Measurements from ENCODE around the gene TEX19. TPM values are rescaled to one million over a fixed set of nuclear protein-coding genes. Genes with fewer than 3 reads are reported as not detected.
A peak's percentile ranks its signal among the peaks of the same experiment; 100 is the strongest.

Gene TEX19, protein sequence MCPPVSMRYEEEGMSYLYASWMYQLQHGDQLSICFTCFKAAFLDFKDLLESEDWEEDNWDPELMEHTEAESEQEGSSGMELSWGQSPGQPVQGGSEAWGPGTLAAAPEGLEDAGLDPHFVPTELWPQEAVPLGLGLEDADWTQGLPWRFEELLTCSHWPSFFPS
- 1.0 and 1.2 TPM in 2 replicates for total RNA-seq (2011; cell fraction: chromatin; rRNA removed; ENCODE audit: low replicate concordance)
- total RNA-seq (2011; cell fraction: nucleolus; rRNA removed): 1.2 TPM in 2 replicates
- 1.0 and 1.8 TPM in 2 replicates for total RNA-seq (2011; cell fraction: nucleoplasm; rRNA removed)
- total RNA-seq (2014; rRNA removed): 1.6 and 2.4 TPM in 2 replicates
- total RNA-seq (2014; rRNA removed; fragmentation: Illumina TruSeq; extraction: Trizol): 0.93 and 1.4 TPM in 2 replicates
- 1.6 and 2.0 TPM in 2 replicates for total RNA-seq (2015; rRNA removed; fragmentation: Illumina TruSeq; extraction: Trizol)
- 1.4 and 2.1 TPM in 2 replicates for total RNA-seq (2021)
- polyA plus RNA-seq (2011; rRNA removed): 3.6 and 4.9 TPM in 2 replicates
- 4.1 and 5.7 TPM in 2 replicates for polyA plus RNA-seq (2011; cell fraction: cytosol; rRNA removed)
- 1.2 and 1.9 TPM in 2 replicates for polyA plus RNA-seq (2011; cell fraction: nucleus; rRNA removed)
- 2.0 and 5.3 TPM in 2 replicates for polyA plus RNA-seq (2012)
- 1.9 and 2.3 TPM in 2 replicates for polyA plus RNA-seq (2014; fragmentation: Illumina TruSeq; extraction: Trizol)
- under 1 TPM; 0.10 to 0.57 TPM for polyA plus RNA-seq (2014; fragmentation: Nextera tagmentation; extraction: Ambion mirVana)
- 1.9 and 2.2 TPM in 2 replicates for polyA plus RNA-seq (2014; rRNA removed)
- polyA minus RNA-seq (2011; rRNA and poly(A)+ RNA removed): 2.4 and 2.7 TPM in 2 replicates
- polyA minus RNA-seq (2011; cell fraction: cytosol; rRNA and poly(A)+ RNA removed): 0.91 and 1.5 TPM in 2 replicates
- 0.13 and 0.56 TPM in 2 replicates for polyA minus RNA-seq (2011; cell fraction: nucleus; rRNA and poly(A)+ RNA removed)
- Bru-seq, nascent RNA: percentile 45 among the genes with signal in this experiment
- percentile 58 among the genes with signal in this experiment for BruChase-seq, experiment 1, labeled RNA remaining after a 2-hour chase
- percentile 60 among the genes with signal in this experiment for BruChase-seq, experiment 2, labeled RNA remaining after a 6-hour chase
- long read RNA-seq, experiment 1, partial matches to known transcripts: 2 of 2 reads
- long read RNA-seq, experiment 1, other reads (novel, unspliced or antisense): 0 of 2 reads
- long read RNA-seq, experiment 2, partial matches to known transcripts: 0 of 2 reads
- long read RNA-seq, experiment 2, other reads (novel, unspliced or antisense): 1 of 2 reads
- long read RNA-seq, experiment 3: 0 reads

DNA sequence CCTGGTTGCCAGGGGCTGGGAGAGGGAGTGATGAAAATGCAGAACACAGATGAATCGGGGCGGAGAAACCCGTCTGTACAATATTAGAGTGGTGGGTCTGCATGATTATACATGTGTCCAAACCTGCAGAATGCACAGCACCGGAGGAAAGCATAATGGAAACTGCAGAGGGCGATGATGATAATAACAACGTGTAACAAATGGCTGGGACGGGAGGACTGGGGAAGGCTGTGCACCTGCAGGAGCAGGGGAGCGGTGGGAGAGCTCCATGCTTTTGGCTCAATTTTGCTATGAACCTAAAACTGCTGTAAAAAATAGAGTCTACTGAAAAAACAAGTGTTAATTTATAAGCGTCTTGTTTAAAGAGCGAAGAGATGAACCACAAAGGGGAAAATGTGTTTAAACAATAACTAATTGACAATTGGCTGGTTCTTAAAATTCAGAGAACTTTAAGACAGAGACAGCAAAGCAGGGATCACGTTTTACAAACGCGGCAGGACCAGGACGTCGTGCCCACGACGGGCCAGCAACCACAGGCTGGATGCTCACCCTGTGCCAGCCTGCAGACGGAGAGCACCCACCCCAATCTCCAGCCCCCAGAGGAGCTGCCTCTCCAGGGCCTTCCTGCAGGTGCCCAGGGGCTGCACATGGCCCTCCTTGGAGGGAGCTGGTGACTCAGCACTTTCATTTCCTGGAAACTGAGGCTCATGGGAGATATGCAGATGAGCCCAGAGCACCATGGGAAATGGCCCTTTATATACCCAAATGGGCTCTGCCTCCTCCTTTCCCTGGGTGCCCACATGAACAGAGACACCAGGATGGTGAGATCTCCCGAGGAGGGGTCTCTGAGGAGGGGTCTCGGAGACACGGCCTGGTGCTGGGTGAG is at the start of gene TEX19:
Gene TEX19, plus strand, starts transcription at position 783 of the 886 bp plus-strand sequence. CDS start 2,904 bp downstream, outside the sequence.
- intact Hi-C loops (cut with micrococcal nuclease) (loop anchor here (10.0 kb wide), 1 partner anchor 136 kb away; no protein-coding TSS in a partner anchor), in situ Hi-C loops (cut with MboI) (no loop called here)
- FAIRE-seq (peak; percentile 75), DNase-seq (ENCODE audit: extremely low read depth in 1 of 4, low spot score in 3 of 4) (peak; percentile 58 to 73 (median 66)), ATAC-seq (peak; percentile 79)
- POLR2A ChIA-PET: interaction anchor here (1.3 to 3.9 kb wide), 4 partner anchors 8 to 15 kb away, joined by 3 to 27 read pairs (median 4); no protein-coding TSS in a partner anchor
- WGBS (ENCODE audit: insufficient coverage, low coverage, missing lambda C conversion rate): 51% methylated on average over 21 of the region's 21 CpGs
- H3K4me3 ChIP-seq: no peak within 1 kb of the TSS
- CTCF ChIA-PET (ENCODE audit: low intra/inter-chr PET ratio): no interaction called here
- H2AFZ ChIP-seq (ENCODE audit: low read depth, low read length): peak within 1 kb of the TSS; percentile 73
- no peak within 1 kb of the TSS; a peak in 1 of 4 replicates for H3K9ac ChIP-seq (ENCODE audit: insufficient read depth in 1 of 2, low read depth in 2 of 2, low read length in 2 of 2)
- no peaks in the 10 kb centered on the region for H3K9me1 ChIP-seq (ENCODE audit: control insufficient read depth, insufficient read depth, low read length)
- H3K4me2 ChIP-seq (ENCODE audit: insufficient read depth, low read length): 0 out of 2 replicates have a peak within 1 kb of the TSS, but pooled peaks have one; percentile 17
- no peaks in the 10 kb centered on the region for H3K36me3 ChIP-seq (ENCODE audit: control insufficient read depth, insufficient read depth, low read length)
- peak within 1 kb of the TSS; percentile 30; the same call in 2 of the 3 replicates for H3K27ac ChIP-seq (ENCODE audit: extremely low read depth, low read depth, low read length)
- H3K79me2 ChIP-seq (ENCODE audit: control insufficient read depth, insufficient read depth, low read length): no peaks in the 10 kb centered on the region
- no peaks in the 10 kb centered on the region for H3K27me3 ChIP-seq (ENCODE audit: control insufficient read depth in 2 of 2, insufficient read depth in 2 of 2, low read length in 2 of 2)
- peaks cover 7 to 26% of the 10 kb centered on the region in 2 experiments; a peak in 4 of 5 replicates for H3K4me1 ChIP-seq (replicated peaks in 1 of 2; ENCODE audit: control insufficient read depth in 2 of 2, insufficient read depth in 2 of 2, low read length in 2 of 2)
- no peaks in the 10 kb centered on the region for H3K9me3 ChIP-seq (replicated peaks; ENCODE audit: control insufficient read depth, insufficient read depth, low read depth, low read length)
- BruUV-seq (replicated peaks): no TSS peak
- H4K20me1 ChIP-seq (replicated peaks; ENCODE audit: control insufficient read depth, insufficient read depth, low read length): no peaks in the 10 kb centered on the region
- TF ChIP-seq, protein P1, sequence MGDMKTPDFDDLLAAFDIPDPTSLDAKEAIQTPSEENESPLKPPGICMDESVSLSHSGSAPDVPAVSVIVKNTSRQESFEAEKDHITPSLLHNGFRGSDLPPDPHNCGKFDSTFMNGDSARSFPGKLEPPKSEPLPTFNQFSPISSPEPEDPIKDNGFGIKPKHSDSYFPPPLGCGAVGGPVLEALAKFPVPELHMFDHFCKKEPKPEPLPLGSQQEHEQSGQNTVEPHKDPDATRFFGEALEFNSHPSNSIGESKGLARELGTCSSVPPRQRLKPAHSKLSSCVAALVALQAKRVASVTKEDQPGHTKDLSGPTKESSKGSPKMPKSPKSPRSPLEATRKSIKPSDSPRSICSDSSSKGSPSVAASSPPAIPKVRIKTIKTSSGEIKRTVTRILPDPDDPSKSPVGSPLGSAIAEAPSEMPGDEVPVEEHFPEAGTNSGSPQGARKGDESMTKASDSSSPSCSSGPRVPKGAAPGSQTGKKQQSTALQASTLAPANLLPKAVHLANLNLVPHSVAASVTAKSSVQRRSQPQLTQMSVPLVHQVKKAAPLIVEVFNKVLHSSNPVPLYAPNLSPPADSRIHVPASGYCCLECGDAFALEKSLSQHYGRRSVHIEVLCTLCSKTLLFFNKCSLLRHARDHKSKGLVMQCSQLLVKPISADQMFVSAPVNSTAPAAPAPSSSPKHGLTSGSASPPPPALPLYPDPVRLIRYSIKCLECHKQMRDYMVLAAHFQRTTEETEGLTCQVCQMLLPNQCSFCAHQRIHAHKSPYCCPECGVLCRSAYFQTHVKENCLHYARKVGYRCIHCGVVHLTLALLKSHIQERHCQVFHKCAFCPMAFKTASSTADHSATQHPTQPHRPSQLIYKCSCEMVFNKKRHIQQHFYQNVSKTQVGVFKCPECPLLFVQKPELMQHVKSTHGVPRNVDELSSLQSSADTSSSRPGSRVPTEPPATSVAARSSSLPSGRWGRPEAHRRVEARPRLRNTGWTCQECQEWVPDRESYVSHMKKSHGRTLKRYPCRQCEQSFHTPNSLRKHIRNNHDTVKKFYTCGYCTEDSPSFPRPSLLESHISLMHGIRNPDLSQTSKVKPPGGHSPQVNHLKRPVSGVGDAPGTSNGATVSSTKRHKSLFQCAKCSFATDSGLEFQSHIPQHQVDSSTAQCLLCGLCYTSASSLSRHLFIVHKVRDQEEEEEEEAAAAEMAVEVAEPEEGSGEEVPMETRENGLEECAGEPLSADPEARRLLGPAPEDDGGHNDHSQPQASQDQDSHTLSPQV (IDR thresholded peaks at IDR 0.05): peak; percentile 92
- TF ChIP-seq LARP7 (IDR thresholded peaks at IDR 0.05) (no peak), CHD2 (IDR thresholded peaks at IDR 0.05; ENCODE audit: low read depth, low read length) (no peak), RBBP5 (IDR thresholded peaks at IDR 0.05; ENCODE audit: borderline replicate concordance, insufficient read depth, low read length, poor library complexity, severe bottlenecking) (no peak), ETV1 (tag; conservative IDR thresholded peaks at IDR 0.05; ENCODE audit: low read depth) (peak; percentile 43; the same call in 1 of the 2 replicates), HEY1 (CRISPR knock-in tag; IDR thresholded peaks at IDR 0.05; ENCODE audit: borderline replicate concordance) (no peak), PHB2 (IDR thresholded peaks at IDR 0.05; ENCODE audit: low read depth) (no peak), FOXA3 (CRISPR knock-in tag; conservative IDR thresholded peaks at IDR 0.05 in 1 of 2, IDR thresholded peaks at IDR 0.05 in 1 of 2) (no peak)
- TF ChIP-seq, protein P2, sequence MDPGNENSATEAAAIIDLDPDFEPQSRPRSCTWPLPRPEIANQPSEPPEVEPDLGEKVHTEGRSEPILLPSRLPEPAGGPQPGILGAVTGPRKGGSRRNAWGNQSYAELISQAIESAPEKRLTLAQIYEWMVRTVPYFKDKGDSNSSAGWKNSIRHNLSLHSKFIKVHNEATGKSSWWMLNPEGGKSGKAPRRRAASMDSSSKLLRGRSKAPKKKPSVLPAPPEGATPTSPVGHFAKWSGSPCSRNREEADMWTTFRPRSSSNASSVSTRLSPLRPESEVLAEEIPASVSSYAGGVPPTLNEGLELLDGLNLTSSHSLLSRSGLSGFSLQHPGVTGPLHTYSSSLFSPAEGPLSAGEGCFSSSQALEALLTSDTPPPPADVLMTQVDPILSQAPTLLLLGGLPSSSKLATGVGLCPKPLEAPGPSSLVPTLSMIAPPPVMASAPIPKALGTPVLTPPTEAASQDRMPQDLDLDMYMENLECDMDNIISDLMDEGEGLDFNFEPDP (CRISPR knock-in tag; IDR thresholded peaks at IDR 0.05): no peak
